Mucosa of rectum (tissue), 2 donors: ENCODE data around the gene SAMD4A.

ENCODE experiments used
- H3K27ac ChIP-seq, 2 donors: one replicate each; pipeline ENCODE4 v1.7.0; 2013; ENCODE audit warnings: inconsistent platforms in 2 of 2, low read depth in 2 of 2, low read length in 2 of 2
- H3K27me3 ChIP-seq, 2 donors: one replicate each; pipeline ENCODE4 v1.7.0; 2013; ENCODE audit warnings: low read length in 2 of 2; ENCODE audit not compliant: control insufficient read depth in 2 of 2, insufficient read depth in 2 of 2
- H3K36me3 ChIP-seq, 2 donors: one replicate each; pipeline ENCODE4 v1.7.0; 2013; ENCODE audit warnings: low read length in 2 of 2; ENCODE audit not compliant: control insufficient read depth in 2 of 2, insufficient read depth in 2 of 2
- H3K4me1 ChIP-seq, 2 donors: one replicate each; pipeline ENCODE4 v1.7.0; 2013; ENCODE audit warnings: low read length in 2 of 2, mild to moderate bottlenecking in 1 of 2; ENCODE audit not compliant: control insufficient read depth in 2 of 2, insufficient read depth in 2 of 2
- H3K4me3 ChIP-seq, 2 donors: one replicate each; pipeline ENCODE4 v1.7.0; 2013; ENCODE audit warnings: low read length in 2 of 2
- H3K9ac ChIP-seq, 2 donors: one replicate each; pipeline ENCODE4 v1.7.0; 2013; ENCODE audit warnings: low read length in 2 of 2, low read depth in 1 of 2, mild to moderate bottlenecking in 1 of 2
- H3K9me3 ChIP-seq, 2 donors: one replicate each; pipeline ENCODE4 v1.7.0; 2013; ENCODE audit warnings: low read length in 2 of 2; ENCODE audit not compliant: control insufficient read depth in 2 of 2
- donor health status: healthy.
- donor health status: Normal muscosa, but diverticular disease.

Gene SAMD4A

GRCh38 chr14:54642121-54642520 is 75.2 kb downstream of the SAMD4A start:
- Histone ChIP-seq H3K27me3 (no peaks in the 10 kb centered on the region), H3K4me1 (no peaks in the 10 kb centered on the region), H3K36me3 (no peaks in the 10 kb centered on the region), H3K9me3 (no peaks in the 10 kb centered on the region), H3K27ac (no peak overlapping the region), H3K9ac (no peak overlapping the region), H3K4me3 (no peak overlapping the region)

GRCh38 chr14:54642801-54643695 is 76.1 kb downstream of the SAMD4A start:
- no peak overlapping the region for H3K4me3 ChIP-seq
- no peaks in the 10 kb centered on the region for H3K27me3 ChIP-seq
- H3K4me1 ChIP-seq, result peaks cover 0 to 4% of the 10 kb centered on the region in 2 donors
- H3K9ac ChIP-seq, result no peak overlapping the region
- no peaks in the 10 kb centered on the region for H3K36me3 ChIP-seq
- H3K9me3 ChIP-seq, result no peaks in the 10 kb centered on the region
- H3K27ac ChIP-seq, result no peak overlapping the region

GRCh38 chr14:54643696-54644176 is 76.8 kb downstream of the SAMD4A start:
- no peak overlapping the region for H3K4me3 ChIP-seq
- no peak overlapping the region for H3K9ac ChIP-seq
- H3K27ac ChIP-seq, result no peak overlapping the region
- H3K36me3 ChIP-seq, result no peaks in the 10 kb centered on the region
- H3K9me3 ChIP-seq, result no peaks in the 10 kb centered on the region
- H3K27me3 ChIP-seq, result no peaks in the 10 kb centered on the region
- H3K4me1 ChIP-seq, result peaks cover 0 to 4% of the 10 kb centered on the region in 2 donors

- H3K4me3 ChIP-seq, result no peak overlapping the region
- H3K36me3 ChIP-seq, result no peaks in the 10 kb centered on the region
- no peaks in the 10 kb centered on the region for H3K27me3 ChIP-seq
- H3K9me3 ChIP-seq, result no peaks in the 10 kb centered on the region
- no peak overlapping the region for H3K9ac ChIP-seq
- H3K27ac ChIP-seq, result no peak overlapping the region
- peaks cover 0 to 4% of the 10 kb centered on the region in 2 donors for H3K4me1 ChIP-seq
Measured at GRCh38 chr14:54645639-54646038, 78.7 kb downstream of the SAMD4A start.

GRCh38 chr14:54646626-54647025 is 79.7 kb downstream of the SAMD4A start:
- no peak overlapping the region for H3K27ac ChIP-seq
- H3K4me1 ChIP-seq, result peaks cover 0 to 4% of the 10 kb centered on the region in 2 donors
- no peak overlapping the region for H3K4me3 ChIP-seq
- no peaks in the 10 kb centered on the region for H3K27me3 ChIP-seq
- no peaks in the 10 kb centered on the region for H3K9me3 ChIP-seq
- no peaks in the 10 kb centered on the region for H3K36me3 ChIP-seq
- no peak overlapping the region for H3K9ac ChIP-seq

GRCh38 chr14:54647378-54647777 is 80.5 kb downstream of the SAMD4A start:
- Histone ChIP-seq H3K9me3 (no peaks in the 10 kb centered on the region), H3K9ac (no peak overlapping the region), H3K36me3 (no peaks in the 10 kb centered on the region), H3K4me3 (no peak overlapping the region), H3K4me1 (peaks cover 0 to 4% of the 10 kb centered on the region in 2 donors), H3K27me3 (no peaks in the 10 kb centered on the region), H3K27ac (no peak overlapping the region)

GRCh38 chr14:54649056-54649455 is 82.1 kb downstream of the SAMD4A start:
- H3K27ac ChIP-seq, result no peak overlapping the region

GRCh38 chr14:54650331-54650958 is 83.5 kb downstream of the SAMD4A start:
- no peaks in the 10 kb centered on the region for H3K36me3 ChIP-seq
- H3K27me3 ChIP-seq, result no peaks in the 10 kb centered on the region
- H3K9me3 ChIP-seq, result no peaks in the 10 kb centered on the region
- no peak overlapping the region for H3K9ac ChIP-seq
- peaks cover 0 to 4% of the 10 kb centered on the region in 2 donors for H3K4me1 ChIP-seq
- H3K4me3 ChIP-seq, result no peak overlapping the region
- H3K27ac ChIP-seq, result peak overlapping the region; percentile 66

More at GRCh38 chr14:54649056-54649455, 82.1 kb downstream of the SAMD4A start:
- peaks cover 0 to 4% of the 10 kb centered on the region in 2 donors for H3K4me1 ChIP-seq
- H3K36me3 ChIP-seq, result no peaks in the 10 kb centered on the region
- H3K9ac ChIP-seq, result no peak overlapping the region
- H3K4me3 ChIP-seq, result no peak overlapping the region
- H3K27me3 ChIP-seq, result no peaks in the 10 kb centered on the region
- no peaks in the 10 kb centered on the region for H3K9me3 ChIP-seq

GRCh38 chr14:54650959-54651351 is 84.0 kb downstream of the SAMD4A start:
- H3K4me3 ChIP-seq, result no peak overlapping the region
- no peak overlapping the region for H3K9ac ChIP-seq
- peaks cover 0 to 4% of the 10 kb centered on the region in 2 donors for H3K4me1 ChIP-seq
- peak overlapping the region; percentile 66 for H3K27ac ChIP-seq
- H3K36me3 ChIP-seq, result no peaks in the 10 kb centered on the region
- H3K27me3 ChIP-seq, result no peaks in the 10 kb centered on the region
- H3K9me3 ChIP-seq, result no peaks in the 10 kb centered on the region

- Histone ChIP-seq H3K4me3 (no peak overlapping the region), H3K36me3 (no peaks in the 10 kb centered on the region), H3K9me3 (no peaks in the 10 kb centered on the region), H3K27me3 (no peaks in the 10 kb centered on the region), H3K9ac (no peak overlapping the region), H3K27ac (peak overlapping the region; percentile 46 to 81), H3K4me1 (peaks cover 0 to 4% of the 10 kb centered on the region in 2 donors)
Measured at GRCh38 chr14:54651649-54652048, 84.7 kb downstream of the SAMD4A start.
